Retinal pigment epithelial cell (primary cell): ENCODE data around the gene KIFBP.
A peak's percentile ranks its signal among the peaks of the same experiment; 100 is the strongest.

Source experiments
- DNase-seq: peaks from one replicate; pipeline ENCODE4 v3.0.0-alpha.2; 2010; ENCODE audit warnings: low read depth
- H3K4me3 ChIP-seq: 2 replicates; pipeline ENCODE4 v1.5.1; 2011; ENCODE audit warnings: mild to moderate bottlenecking, low read length, control low read depth, moderate library complexity
- CTCF ChIP-seq: conservative IDR thresholded peaks from 2 replicates; pipeline ENCODE4 v1.5.1; 2011; ENCODE audit warnings: low read depth, low read length, control low read depth, inconsistent platforms

The KIFBP gene

DNA sequence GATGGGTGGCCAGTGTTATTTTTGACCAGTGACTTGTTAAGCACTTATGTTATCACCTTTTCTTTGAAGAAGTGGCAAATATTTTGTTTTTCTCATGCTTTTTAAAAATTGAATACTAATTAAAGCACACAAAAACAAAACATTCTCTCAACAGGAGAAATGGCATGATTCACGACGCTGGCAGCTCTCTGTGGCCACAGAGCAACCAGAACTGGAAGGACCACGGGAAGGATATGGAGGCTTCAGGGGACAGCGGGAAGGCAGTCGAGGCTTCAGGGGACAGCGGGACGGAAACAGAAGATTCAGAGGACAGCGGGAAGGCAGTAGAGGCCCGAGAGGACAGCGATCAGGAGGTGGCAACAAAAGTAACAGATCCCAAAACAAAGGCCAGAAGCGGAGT is 6.2 kb upstream of the KIFBP start:
- no peak overlapping the region for H3K4me3 ChIP-seq
- DNase-seq, result no peak
- no peak for TF ChIP-seq CTCF

DNA sequence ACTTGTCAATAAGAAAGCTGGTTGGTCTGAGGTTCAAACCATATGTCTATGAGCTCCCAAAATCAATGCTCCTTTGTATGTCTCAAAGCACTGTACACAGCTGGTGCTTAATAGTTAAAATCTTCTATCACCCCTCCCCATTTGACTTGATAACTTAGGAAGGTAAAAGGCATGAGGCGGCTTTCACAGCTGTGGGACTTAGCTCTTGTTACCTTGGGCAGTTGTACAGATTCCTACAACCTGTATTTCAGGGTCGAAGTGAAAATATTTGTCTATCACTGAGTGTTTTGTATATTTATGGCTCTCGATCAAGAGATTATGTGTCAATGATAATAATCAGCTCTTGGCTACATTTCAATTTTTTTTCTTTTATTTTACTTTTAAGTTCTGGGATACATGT is 992 bp upstream of the KIFBP start:
- TF ChIP-seq CTCF, result no peak
- no peak overlapping the region for H3K4me3 ChIP-seq
- no peak for DNase-seq

GRCh38 chr10:68989317-68989990 is 851 bp downstream of the KIFBP start:
- no peak for DNase-seq
- peak overlapping the region; percentile 76 for H3K4me3 ChIP-seq
- TF ChIP-seq CTCF, result no peak

- H3K4me3 ChIP-seq, result no peak overlapping the region
- peak; percentile 34 for DNase-seq
- no peak for TF ChIP-seq CTCF
Observed at GRCh38 chr10:68992636-68993440, 4.2 kb downstream of the KIFBP start.

- TF ChIP-seq CTCF, result no peak
- DNase-seq, result no peak
- H3K4me3 ChIP-seq, result no peak overlapping the region
Observed at GRCh38 chr10:68997211-68997610, 8.6 kb downstream of the KIFBP start.

GRCh38 chr10:69004821-69005220 is 16.2 kb downstream of the KIFBP start:
- peak; percentile 56 for TF ChIP-seq CTCF
- no peak for DNase-seq
- no peak overlapping the region for H3K4me3 ChIP-seq
